RWPE2 (cell line): Measurements from ENCODE around the gene NAT10.

Source experiments
- ATAC-seq: fragments of 200-7000 bp; cut with Tn5 transposase; 3 replicates; pipeline ENCODE4 v1.9.1; 2021; ENCODE audit warnings: low read depth
- DNase-seq: peaks from one replicate; pipeline ENCODE4 v3.0.0-alpha.2; 2020; ENCODE audit warnings: low spot score
- H3K27ac ChIP-seq: fragments of 450-650 bp; 2 replicates; pipeline ENCODE4 v1.5.1; 2017; ENCODE audit warnings: mild to moderate bottlenecking; ENCODE audit not compliant: poor library complexity, severe bottlenecking
- H3K27me3 ChIP-seq: fragments of 250-450 bp; sonication (Bioruptor Pico); 2 replicates; pipeline ENCODE4 v1.5.1; 2021; ENCODE audit warnings: mild to moderate bottlenecking, moderate library complexity; ENCODE audit not compliant: insufficient read depth, poor library complexity, severe bottlenecking
- H3K36me3 ChIP-seq: fragments of 250-450 bp; sonication (Bioruptor Pico); 2 replicates; pipeline ENCODE4 v1.5.1; 2020; ENCODE audit warnings: low read depth, mild to moderate bottlenecking, moderate library complexity
- H3K4me1 ChIP-seq: fragments of 250-450 bp; sonication (Bioruptor Pico); 2 replicates; pipeline ENCODE4 v1.5.1; 2021; ENCODE audit warnings: mild to moderate bottlenecking, moderate library complexity; ENCODE audit not compliant: insufficient read depth, poor library complexity, severe bottlenecking
- H3K4me3 ChIP-seq: fragments of 250-450 bp; sonication (Bioruptor Pico); 2 replicates; pipeline ENCODE4 v1.5.1; 2021; ENCODE audit warnings: mild to moderate bottlenecking, moderate library complexity; ENCODE audit not compliant: severe bottlenecking
- H3K9me3 ChIP-seq: fragments of 250-450 bp; sonication (Bioruptor Pico); 2 replicates; pipeline ENCODE4 v1.5.1; 2021; ENCODE audit warnings: mild to moderate bottlenecking, moderate library complexity; ENCODE audit not compliant: severe bottlenecking
- TF ChIP-seq, protein P1 (sequence below): fragments of 450-650 bp; IDR thresholded peaks from one replicate; pipeline ENCODE4 v1.5.1; 2017; ENCODE audit warnings: mild to moderate bottlenecking, moderate library complexity; ENCODE audit not compliant: poor library complexity, severe bottlenecking

Gene NAT10

DNA sequence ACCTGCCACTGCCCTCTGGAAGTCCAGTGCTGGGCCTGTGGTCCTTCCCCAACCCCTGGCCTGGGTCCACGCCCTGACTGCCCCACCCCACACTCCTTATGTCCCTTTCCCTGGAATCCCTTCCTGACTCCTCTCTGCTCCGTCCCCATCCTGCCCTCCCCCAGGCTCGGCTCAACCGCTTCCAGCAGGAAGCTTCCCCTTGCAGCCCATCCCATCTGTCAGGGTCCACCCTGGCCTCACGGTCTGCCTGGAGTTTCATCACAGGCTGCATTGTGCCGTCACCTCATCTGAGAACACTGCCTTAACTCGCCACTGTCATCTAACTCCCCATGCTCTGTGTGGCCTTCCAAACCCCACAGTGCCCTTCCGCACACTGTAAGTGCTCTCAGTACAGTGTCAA is 64.3 kb downstream of the NAT10 start:
- H3K27ac ChIP-seq = no peak overlapping the region
- ATAC-seq (no peak), DNase-seq (no peak)
- TF ChIP-seq, protein P1, sequence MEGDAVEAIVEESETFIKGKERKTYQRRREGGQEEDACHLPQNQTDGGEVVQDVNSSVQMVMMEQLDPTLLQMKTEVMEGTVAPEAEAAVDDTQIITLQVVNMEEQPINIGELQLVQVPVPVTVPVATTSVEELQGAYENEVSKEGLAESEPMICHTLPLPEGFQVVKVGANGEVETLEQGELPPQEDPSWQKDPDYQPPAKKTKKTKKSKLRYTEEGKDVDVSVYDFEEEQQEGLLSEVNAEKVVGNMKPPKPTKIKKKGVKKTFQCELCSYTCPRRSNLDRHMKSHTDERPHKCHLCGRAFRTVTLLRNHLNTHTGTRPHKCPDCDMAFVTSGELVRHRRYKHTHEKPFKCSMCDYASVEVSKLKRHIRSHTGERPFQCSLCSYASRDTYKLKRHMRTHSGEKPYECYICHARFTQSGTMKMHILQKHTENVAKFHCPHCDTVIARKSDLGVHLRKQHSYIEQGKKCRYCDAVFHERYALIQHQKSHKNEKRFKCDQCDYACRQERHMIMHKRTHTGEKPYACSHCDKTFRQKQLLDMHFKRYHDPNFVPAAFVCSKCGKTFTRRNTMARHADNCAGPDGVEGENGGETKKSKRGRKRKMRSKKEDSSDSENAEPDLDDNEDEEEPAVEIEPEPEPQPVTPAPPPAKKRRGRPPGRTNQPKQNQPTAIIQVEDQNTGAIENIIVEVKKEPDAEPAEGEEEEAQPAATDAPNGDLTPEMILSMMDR = no peak
- H3K9me3 ChIP-seq = no peaks in the 10 kb centered on the region
- H3K36me3 ChIP-seq = no peaks in the 10 kb centered on the region
- H3K4me1 ChIP-seq = no peaks in the 10 kb centered on the region
- H3K4me3 ChIP-seq = no peak overlapping the region
- no peaks in the 10 kb centered on the region for H3K27me3 ChIP-seq

DNA sequence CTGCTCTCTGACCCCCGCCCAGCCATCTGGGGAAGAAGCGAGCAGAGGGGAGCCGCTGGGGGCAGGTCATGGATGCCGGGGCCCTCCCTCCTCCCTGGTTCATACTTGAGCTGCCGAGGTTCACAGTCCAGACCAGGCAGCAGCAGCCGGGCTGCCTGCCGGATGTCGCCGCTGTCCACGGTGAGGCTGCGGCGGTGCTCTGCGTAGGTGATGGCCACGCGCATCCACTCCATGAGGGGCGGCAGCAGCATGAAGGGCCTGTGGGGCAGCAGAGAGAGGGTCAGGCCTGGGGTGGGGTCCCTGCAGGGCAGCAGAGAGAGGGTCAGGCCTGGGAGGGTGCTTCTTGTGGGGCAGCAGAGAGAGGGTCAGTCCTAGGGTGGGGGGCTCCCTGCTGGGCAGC is 67.6 kb downstream of the NAT10 start:
- Histone ChIP-seq H3K36me3 (no peaks in the 10 kb centered on the region), H3K4me1 (peaks cover 5% of the 10 kb centered on the region), H3K9me3 (no peaks in the 10 kb centered on the region), H3K4me3 (no peak overlapping the region), H3K27me3 (no peaks in the 10 kb centered on the region), H3K27ac (no peak overlapping the region)
- no peak for DNase-seq
- ATAC-seq = no peak
- TF ChIP-seq, protein P1 = no peak

DNA sequence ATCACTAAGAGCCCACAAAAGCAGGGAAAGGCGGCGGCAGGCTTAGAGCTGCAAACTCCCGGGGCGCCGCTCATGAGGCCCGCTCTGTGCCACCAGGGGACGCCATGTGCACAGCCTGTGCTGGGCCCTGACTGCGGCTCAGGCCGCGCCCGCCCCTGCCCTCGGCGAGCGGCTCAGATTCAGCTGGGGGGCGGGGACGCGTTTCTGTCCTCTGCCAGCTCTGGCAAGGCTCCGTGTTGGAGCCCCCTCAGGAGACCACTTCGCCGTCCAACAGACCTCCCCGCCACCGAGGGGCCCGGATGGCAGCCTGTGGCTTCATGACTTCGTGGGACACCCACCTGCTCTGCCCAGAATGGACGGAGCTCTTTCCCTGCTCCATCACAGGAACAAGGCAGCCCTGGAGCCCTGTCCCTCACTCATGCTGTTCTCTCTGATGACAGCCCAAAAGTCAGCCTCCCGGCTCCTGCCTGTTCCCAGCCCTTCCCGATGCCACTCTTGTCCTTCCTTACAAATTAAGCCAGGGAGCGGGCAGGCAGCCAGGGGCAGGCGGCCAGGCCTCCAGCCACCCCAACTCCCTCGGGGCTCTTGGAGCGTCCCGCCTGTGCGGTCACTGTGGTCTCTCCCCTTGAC is 69.1 kb downstream of the NAT10 start:
- Histone ChIP-seq H3K4me3 (no peak overlapping the region), H3K27me3 (no peaks in the 10 kb centered on the region), H3K4me1 (peaks cover 5% of the 10 kb centered on the region), H3K9me3 (no peaks in the 10 kb centered on the region), H3K36me3 (no peaks in the 10 kb centered on the region), H3K27ac (no peak overlapping the region)
- TF ChIP-seq, protein P1 = peak; percentile 97
- peak; percentile 96 for ATAC-seq
- DNase-seq = no peak

- Histone ChIP-seq H3K36me3 (no peaks in the 10 kb centered on the region), H3K9me3 (no peaks in the 10 kb centered on the region), H3K27ac (no peak overlapping the region), H3K4me3 (no peak overlapping the region), H3K4me1 (peaks cover 7% of the 10 kb centered on the region), H3K27me3 (no peaks in the 10 kb centered on the region)
- ATAC-seq = no peak
- no peak for DNase-seq
- TF ChIP-seq, protein P1 = no peak
Observed at GRCh38 chr11:34175284-34176019, 70.0 kb downstream of the NAT10 start.

GRCh38 chr11:34176751-34177209 is 71.4 kb downstream of the NAT10 start:
- Histone ChIP-seq H3K27ac (no peak overlapping the region), H3K4me3 (no peak overlapping the region), H3K27me3 (no peaks in the 10 kb centered on the region), H3K9me3 (no peaks in the 10 kb centered on the region), H3K4me1 (peaks cover 7% of the 10 kb centered on the region), H3K36me3 (no peaks in the 10 kb centered on the region)
- ATAC-seq = no peak
- DNase-seq = no peak
- TF ChIP-seq, protein P1 = no peak
